Activated CD4-positive, alpha-beta T cell treated with anti-CD3 and anti-CD28 coated beads, Interleukin-2, amount 50 U/mL, for 24 hours (primary cell): Measurements from ENCODE around the gene PTPRN2.

Experiments used
- DNase-seq, 2 donors: peaks; one replicate each; pipeline ENCODE4 v3.0.0-alpha.2; 2020; ENCODE audit warnings: low read depth in 1 of 2, low spot score in 1 of 2

Gene PTPRN2

GRCh38 chr7:158581440-158582088 lies 6.1 kb downstream of the PTPRN2 start:
- no peak for DNase-seq

GRCh38 chr7:158579662-158580646 lies 7.7 kb downstream of the PTPRN2 start:
- DNase-seq = no peak

GRCh38 chr7:158576050-158576762 lies 11.4 kb downstream of the PTPRN2 start:
- no peak for DNase-seq

GRCh38 chr7:158574308-158575036 lies 13.2 kb downstream of the PTPRN2 start:
- no peak for DNase-seq

- no peak for DNase-seq
These were observed 14.3 kb downstream of the PTPRN2 start for GRCh38 chr7:158573310-158573709.

GRCh38 chr7:158572000-158572828 lies 15.4 kb downstream of the PTPRN2 start:
- DNase-seq = no peak

- no peak for DNase-seq
These were observed 17.0 kb downstream of the PTPRN2 start for GRCh38 chr7:158570449-158571170.

GRCh38 chr7:158569858-158570323 lies 17.7 kb downstream of the PTPRN2 start:
- no peak for DNase-seq

GRCh38 chr7:158568974-158569857 lies 18.4 kb downstream of the PTPRN2 start:
- DNase-seq = no peak

GRCh38 chr7:158567153-158567603 lies 20.4 kb downstream of the PTPRN2 start:
- no peak for DNase-seq

- no peak for DNase-seq
These were observed 23.0 kb downstream of the PTPRN2 start for GRCh38 chr7:158564663-158565035.

- no peak for DNase-seq
These were observed 23.5 kb downstream of the PTPRN2 start for GRCh38 chr7:158563911-158564662.

GRCh38 chr7:158563051-158563450 lies 24.6 kb downstream of the PTPRN2 start:
- DNase-seq = no peak

GRCh38 chr7:158562517-158562916 lies 25.1 kb downstream of the PTPRN2 start:
- DNase-seq = no peak

GRCh38 chr7:158561659-158562058 lies 26.0 kb downstream of the PTPRN2 start:
- DNase-seq = no peak

GRCh38 chr7:158560386-158560785 lies 27.2 kb downstream of the PTPRN2 start:
- DNase-seq = no peak

- no peak for DNase-seq
These were observed 28.3 kb downstream of the PTPRN2 start for GRCh38 chr7:158559356-158559755.

GRCh38 chr7:158558816-158559215 lies 28.8 kb downstream of the PTPRN2 start:
- DNase-seq = no peak
